Fibroblast of villous mesenchyme (primary cell): ENCODE measurements around the gene KIF13A. TPM values are rescaled to one million over a fixed set of nuclear protein-coding genes. Genes with fewer than 3 reads are reported as not detected.
"Not testable (repeated sequence)": the region's sequence is repeated elsewhere in the genome, so short reads cannot be mapped to it uniquely, and the experiment has no call there.

Source experiments
- DNase-seq: peaks from one replicate; pipeline ENCODE4 v3.0.0-alpha.2; 2010; ENCODE audit warnings: low read depth
- H3K4me3 ChIP-seq: 2 replicates; pipeline ENCODE4 v1.5.1; 2011; ENCODE audit warnings: low read depth, mild to moderate bottlenecking, low read length
- CTCF ChIP-seq: IDR thresholded peaks from 2 replicates; pipeline ENCODE4 v1.5.1; 2012; ENCODE audit warnings: low read depth, mild to moderate bottlenecking, low read length; ENCODE audit not compliant: insufficient read depth
- total RNA-seq: library from RNA; depleted of rRNA; stranded (reverse); fragments of >200 nt; gene quantifications from 2 replicates; pipeline ENCODE4 v1.2.3, GENCODE V29; 2012

Gene KIF13A
- total RNA-seq, 1 donor: 49.2 TPM

GRCh38 chr6:17923401-17923863 lies 64.0 kb downstream of the KIF13A start:
- DNase-seq: peak; percentile 44
- no peak overlapping the region for H3K4me3 ChIP-seq
- no peak for TF ChIP-seq CTCF

- DNase-seq: no peak
- no peak overlapping the region for H3K4me3 ChIP-seq
- TF ChIP-seq CTCF: no peak
These were observed 66.0 kb downstream of the KIF13A start for GRCh38 chr6:17921454-17921853.

GRCh38 chr6:17919496-17919895 lies 67.9 kb downstream of the KIF13A start:
- no peak for DNase-seq
- no peak overlapping the region for H3K4me3 ChIP-seq
- TF ChIP-seq CTCF: no peak

- no peak overlapping the region for H3K4me3 ChIP-seq
- no peak for DNase-seq
- TF ChIP-seq CTCF: no peak
These were observed 69.3 kb downstream of the KIF13A start for GRCh38 chr6:17917837-17918763.

GRCh38 chr6:17914651-17915050 lies 72.8 kb downstream of the KIF13A start:
- TF ChIP-seq CTCF: no peak
- DNase-seq: peak; percentile 62
- no peak overlapping the region for H3K4me3 ChIP-seq

GRCh38 chr6:17912521-17912920 lies 74.9 kb downstream of the KIF13A start:
- no peak overlapping the region for H3K4me3 ChIP-seq
- no peak for DNase-seq
- TF ChIP-seq CTCF: no peak

GRCh38 chr6:17911656-17912055 lies 75.8 kb downstream of the KIF13A start:
- H3K4me3 ChIP-seq, DNase-seq: not testable (repeated sequence)
